GM08714 (cell line): ENCODE data around the gene KCNQ2.
A peak's percentile ranks its signal among the peaks of the same experiment; 100 is the strongest.
"Not testable (repeated sequence)": the region's sequence is repeated elsewhere in the genome, so short reads cannot be mapped to it uniquely, and the experiment has no call there.

Source experiments
- H3K4me3 ChIP-seq: fragments of 200-500 bp; sonication (Bioruptor generic); 2 replicates; pipeline ENCODE4 v1.5.1; 2014; ENCODE audit warnings: mild to moderate bottlenecking, low read length, inconsistent platforms
- ZNF274 ChIP-seq: IDR thresholded peaks from 2 replicates; pipeline ENCODE4 v1.6.1; 2012; ENCODE audit warnings: mild to moderate bottlenecking, low read depth, low read length

KCNQ2 gene

DNA sequence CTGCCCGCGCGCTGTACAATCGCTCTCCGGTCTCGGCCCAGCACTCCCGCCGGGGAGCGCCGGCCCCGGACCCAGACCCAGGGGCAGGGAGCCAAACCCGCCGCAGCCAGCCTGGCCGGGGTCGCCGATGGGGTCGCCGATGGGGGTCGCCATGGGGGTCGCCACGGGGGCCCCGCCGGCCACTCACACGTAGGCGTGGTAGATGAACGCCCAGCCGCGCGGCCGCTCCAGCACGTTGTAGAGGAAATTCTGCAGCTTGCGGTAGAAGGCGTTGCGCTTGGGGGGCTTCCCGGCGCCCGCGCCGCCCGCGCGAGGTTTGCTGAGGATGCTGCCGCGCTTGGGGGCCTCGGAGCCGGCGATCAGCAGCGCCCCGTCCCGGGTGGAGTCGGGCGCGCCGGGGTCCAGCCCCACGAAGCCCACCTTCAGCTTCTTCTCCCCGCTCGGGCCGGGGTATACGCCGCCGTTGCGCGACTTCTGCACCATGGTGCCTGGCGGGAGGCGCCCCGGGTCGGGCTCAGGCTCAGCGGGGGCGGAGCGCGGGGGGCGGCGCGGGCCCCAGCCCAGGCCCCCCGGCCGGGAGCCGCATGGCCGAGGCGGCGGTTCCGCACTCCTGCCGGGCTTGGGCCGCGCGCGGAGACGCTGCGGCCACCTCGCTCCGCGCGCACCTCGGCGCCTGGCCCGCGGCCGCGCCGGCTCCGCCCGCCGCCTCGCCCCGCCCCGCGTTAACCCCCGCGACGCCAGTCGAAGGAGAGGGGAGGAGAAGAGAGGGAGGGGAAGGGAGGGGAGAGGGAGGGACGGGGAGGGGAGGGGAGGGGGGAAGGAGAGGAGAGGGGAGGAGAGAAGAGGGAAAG, at the start of gene KCNQ2:
TSS of gene KCNQ2 (minus strand) at position 675 of the 851 bp plus-strand sequence. CDS start at position 483, 192 bp downstream.
- no peak for TF ChIP-seq ZNF274
- no peak within 1 kb of the TSS for H3K4me3 ChIP-seq

DNA sequence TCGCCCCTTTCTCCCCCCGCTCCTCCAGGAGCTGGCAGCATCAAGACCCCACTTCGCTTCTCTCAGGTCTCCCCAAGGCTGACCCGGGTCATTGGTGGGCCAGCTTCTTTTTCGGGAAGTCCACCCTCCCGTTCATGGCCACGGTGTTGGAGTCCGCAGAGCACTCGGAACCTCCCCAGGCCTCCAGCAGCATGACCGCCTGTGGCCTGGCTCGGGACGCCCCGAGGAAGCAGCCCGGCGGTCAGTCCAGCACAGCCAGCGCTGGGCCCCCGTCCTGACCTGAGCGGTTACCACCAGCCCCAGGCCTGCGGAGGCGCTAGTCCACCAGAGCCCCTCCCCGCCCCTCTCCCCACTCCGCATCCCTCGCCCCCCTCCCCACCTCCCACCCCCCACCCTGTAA, 49.1 kb upstream of the KCNQ2 start:
- TF ChIP-seq ZNF274: no peak
- peak overlapping the region; percentile 73 for H3K4me3 ChIP-seq

GRCh38 chr20:63520934-63521601, 48.6 kb upstream of the KCNQ2 start:
- TF ChIP-seq ZNF274: no peak
- peak overlapping the region; percentile 73 for H3K4me3 ChIP-seq

GRCh38 chr20:63520504-63520933, 48.1 kb upstream of the KCNQ2 start, which contains the start of gene PPDPF:
Gene PPDPF (plus strand): TSS chr20:63520765. CDS start chr20:63521309, 544 bp downstream.
- H3K4me3 ChIP-seq: peak within 1 kb of the TSS; percentile 73
- TF ChIP-seq ZNF274: no peak

DNA sequence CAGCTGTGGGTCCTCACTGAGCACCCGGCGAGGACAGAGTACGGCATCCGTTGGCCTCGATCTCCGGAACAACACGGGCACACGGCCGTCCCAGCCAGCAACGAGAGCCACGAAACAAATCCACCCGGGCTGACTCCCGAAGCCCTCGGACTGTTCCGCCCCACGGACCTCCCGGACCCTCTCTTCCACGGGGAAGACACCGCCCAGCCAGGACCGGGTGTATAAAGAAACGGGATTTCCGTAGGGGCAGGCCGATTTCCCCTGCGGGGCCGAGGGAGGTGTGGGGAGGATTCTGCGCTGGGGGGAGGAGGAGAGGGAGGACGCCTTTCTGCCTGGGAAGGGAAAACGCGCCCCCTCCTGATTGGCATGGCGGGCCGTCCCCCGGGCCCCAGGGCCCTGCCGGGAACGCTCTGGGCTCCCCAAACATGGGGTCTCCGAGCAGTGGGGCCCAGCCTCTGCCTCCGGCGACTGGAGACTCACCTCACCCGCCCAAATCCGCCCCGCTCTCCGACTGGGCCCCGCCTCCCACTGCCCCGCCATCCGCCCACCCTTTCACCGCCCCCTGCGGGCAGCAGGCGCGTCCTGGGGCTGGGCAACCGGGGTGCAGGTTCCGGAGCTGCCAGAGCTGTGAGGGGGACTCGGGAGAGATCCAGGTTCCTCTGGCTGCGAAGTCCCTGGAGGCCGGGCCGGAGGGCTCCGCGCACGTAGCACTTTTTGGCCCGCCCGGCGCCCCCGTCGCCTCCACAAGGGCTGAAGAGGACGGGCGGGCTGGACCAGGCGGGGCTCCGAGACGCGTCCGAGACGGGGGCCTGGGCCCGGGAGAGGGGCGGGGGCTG, 47.4 kb upstream of the KCNQ2 start:
- no peak for TF ChIP-seq ZNF274
- H3K4me3 ChIP-seq: peak overlapping the region; percentile 62; the same call in 1 of the 2 replicates

DNA sequence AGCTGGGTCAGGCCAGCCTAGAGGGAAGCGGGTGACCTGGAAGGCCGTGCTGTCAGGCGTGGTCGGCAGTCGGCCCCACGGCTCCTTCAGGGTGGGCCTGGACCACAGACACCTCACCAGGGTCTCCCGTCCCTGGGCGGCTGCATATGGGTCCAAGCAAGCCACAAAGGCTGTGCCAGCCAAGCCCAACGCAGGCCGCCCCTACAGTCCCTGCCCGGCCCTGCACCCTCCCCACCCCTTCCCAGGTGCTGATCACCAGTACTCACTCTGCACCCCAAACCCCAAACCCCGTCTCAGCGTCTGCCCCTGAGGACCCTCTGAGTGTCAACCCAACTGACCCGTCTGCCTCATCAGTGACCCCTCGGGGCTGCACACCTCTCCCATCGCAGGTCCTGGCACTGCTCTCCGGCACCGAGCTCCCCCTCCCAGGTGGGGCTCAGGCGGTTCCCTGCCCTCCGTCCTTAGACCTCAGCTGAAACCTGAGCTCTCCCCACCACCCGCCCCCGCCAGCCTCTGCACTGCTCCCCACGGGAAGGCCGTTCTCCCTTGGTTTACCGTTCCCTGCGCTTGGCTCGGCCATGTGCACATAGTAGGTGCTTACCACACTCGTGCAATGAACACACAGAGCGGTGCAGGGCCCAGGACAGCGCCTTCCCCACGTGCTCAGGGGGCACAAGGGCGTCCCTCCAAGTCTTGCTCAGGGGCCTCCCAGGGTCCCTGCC, 46.7 kb upstream of the KCNQ2 start:
- TF ChIP-seq ZNF274: no peak
- H3K4me3 ChIP-seq: no peak overlapping the region; the same call in 1 of the 2 replicates

DNA sequence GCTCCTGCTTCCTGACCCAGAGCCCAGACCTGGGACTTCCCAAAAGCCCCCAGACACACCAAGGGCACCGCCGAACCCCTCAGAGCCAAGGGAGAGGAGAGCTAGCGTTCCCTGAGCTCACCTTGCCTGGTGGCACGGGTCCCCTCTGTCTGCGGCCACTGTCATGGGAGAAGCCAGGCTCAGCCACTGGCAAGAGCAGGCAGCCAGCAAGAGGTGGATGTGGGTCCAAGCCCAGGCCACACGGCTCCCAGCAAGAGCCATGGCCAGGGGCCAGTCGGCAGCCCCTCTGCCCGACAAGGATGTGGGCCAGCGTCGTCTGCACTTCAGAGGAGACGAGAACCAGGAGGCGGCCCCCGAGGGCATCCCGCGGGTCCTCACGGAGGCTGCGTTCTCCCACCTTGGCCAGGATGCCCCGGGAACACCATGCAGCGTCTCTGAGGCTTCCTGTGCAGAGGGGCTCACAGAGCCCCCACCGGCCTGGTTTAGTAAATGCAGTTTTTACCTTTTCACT, 46.0 kb upstream of the KCNQ2 start:
- no peak for TF ChIP-seq ZNF274
- no peak overlapping the region for H3K4me3 ChIP-seq

DNA sequence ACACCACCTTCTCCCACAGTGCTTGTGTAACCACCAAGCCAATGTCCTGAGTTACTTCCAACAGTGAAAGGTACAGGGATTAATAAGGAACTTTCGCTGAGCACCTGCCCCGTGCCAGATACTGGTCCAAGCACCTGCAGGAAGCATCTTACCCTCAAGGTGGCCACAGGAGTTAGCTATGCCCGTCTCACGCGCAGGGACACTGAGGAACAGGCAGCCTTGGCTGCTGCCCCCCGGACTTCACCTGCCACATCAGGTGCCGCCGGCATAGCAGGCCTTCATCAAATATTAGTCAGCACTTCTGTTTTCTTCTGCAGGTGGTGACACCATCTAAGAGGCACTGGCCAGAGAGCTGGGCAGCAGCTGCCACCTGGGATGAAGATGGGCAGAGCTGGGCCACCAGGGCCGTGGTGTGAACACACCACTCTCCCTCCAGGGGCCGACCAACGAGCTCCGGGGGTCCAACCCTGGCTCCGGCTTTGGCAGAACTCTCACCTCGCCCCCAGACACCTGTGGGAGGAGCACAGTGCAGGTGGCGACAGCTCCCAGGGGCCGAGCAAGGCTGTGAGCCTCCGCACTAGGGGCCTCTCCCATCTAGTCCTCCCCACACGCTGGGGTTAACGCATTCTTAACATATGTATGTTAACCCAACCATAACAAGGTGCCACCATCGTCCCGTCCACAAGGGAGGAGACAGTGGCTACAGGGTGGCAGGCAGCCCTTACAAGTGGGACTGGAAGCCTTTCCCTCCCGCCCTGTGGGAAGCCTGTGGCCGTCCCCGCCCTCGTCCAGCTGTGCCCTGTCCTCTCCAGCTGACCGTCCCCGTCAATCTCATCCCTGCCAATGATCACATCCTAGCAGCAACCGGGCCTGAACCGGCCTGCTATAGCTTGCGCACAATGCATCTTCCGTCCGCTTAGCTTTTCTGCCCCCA, 45.2 kb upstream of the KCNQ2 start:
- TF ChIP-seq ZNF274: no peak
- H3K4me3 ChIP-seq: no peak overlapping the region

DNA sequence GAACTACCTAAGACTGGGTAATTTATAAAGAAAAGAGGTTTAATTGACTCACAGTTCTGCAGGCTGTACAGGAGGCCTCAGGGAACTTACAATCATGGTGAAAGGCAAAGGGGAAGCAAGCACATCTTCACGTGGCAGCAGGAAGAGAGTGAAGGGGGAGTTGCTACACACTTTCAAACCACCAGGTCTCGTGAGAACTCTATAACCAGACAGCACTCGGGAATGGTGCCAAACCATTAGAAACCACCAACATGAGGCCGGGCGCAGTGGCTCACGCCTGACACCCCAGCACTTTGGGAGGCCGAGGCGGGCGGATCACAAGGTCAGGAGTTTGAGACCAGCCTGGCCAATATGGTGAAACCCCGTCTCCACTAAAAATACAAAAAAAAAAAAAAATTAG, 42.1 kb upstream of the KCNQ2 start:
- H3K4me3 ChIP-seq: not testable (repeated sequence)

- H3K4me3 ChIP-seq: no peak overlapping the region
- TF ChIP-seq ZNF274: no peak
Observed at GRCh38 chr20:63513207-63513606, 40.8 kb upstream of the KCNQ2 start.

- TF ChIP-seq ZNF274: no peak
- no peak overlapping the region for H3K4me3 ChIP-seq
Observed at GRCh38 chr20:63509088-63509564, 36.7 kb upstream of the KCNQ2 start.

DNA sequence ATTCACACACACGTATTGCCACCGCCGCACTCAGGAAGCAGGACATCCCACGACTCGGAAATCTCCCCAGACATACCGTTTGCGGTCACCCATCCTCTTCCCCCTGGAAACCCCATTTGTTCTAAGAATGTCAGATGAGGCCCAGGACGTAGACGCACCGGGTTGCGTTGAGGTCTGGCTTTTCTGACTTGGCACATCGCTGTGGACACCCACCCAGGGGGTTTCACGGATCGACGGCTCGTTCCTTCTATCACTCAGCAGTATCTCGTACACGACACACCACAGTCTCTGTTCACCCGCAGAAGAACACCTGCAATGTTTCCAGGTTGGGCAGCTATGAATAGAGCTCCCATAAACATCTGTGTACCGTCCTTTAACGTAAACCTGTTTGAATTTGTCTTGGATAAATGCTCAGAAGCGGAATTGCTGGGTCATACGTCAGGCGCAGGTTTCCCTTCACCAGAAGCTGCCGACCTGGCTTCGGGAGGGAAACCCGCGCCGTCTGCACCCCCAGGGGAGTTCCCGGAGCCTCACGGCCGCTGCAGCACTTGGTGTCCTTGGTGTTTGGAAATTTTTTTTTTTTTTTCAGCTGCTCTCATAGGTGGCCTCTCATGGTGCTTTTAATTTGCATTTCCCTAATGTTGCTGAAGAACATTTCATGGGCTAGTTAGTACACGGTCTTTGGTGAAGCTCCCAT, 35.8 kb upstream of the KCNQ2 start:
- H3K4me3 ChIP-seq: no peak overlapping the region
- TF ChIP-seq ZNF274: no peak
